ENCODE data around the gene USP5.

USP5 gene

DNA sequence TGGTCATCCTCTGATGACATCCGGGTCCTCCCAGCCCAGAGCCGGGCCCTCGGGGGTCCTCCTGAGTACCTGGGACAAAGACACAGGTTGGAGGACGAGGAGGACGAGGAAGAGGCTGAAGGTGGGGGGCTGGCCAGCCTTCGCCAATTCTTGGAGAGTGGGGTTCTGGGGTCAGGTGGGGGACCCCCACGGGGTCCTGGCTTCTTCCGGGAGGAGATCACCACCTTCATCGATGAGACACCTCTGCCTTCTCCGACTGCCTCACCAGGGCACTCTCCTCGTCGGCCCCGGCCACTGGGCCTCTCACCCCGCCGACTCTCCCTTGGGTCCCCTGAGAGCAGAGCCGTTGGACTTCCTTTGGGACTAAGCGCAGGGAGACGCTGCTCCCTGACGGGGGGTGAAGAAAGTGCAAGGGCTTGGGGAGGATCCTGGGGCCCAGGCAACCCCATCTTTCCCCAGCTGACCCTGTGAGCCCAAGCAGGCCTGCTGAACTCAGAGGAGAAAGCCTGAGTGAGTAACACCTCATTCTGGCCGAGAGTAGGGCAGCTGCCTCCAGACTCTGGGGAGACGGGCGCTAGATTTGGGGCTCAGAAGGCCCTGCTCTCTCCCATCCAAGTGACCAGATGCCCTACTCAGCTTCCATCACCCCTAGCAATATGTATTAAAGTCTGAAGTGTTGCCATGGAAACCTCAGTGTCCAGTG, 25.1 kb upstream of the USP5 start:
- no peak for DNase-seq

GRCh38 chr12:6827437-6827911, 24.5 kb upstream of the USP5 start:
- peak; percentile 95 for DNase-seq

DNA sequence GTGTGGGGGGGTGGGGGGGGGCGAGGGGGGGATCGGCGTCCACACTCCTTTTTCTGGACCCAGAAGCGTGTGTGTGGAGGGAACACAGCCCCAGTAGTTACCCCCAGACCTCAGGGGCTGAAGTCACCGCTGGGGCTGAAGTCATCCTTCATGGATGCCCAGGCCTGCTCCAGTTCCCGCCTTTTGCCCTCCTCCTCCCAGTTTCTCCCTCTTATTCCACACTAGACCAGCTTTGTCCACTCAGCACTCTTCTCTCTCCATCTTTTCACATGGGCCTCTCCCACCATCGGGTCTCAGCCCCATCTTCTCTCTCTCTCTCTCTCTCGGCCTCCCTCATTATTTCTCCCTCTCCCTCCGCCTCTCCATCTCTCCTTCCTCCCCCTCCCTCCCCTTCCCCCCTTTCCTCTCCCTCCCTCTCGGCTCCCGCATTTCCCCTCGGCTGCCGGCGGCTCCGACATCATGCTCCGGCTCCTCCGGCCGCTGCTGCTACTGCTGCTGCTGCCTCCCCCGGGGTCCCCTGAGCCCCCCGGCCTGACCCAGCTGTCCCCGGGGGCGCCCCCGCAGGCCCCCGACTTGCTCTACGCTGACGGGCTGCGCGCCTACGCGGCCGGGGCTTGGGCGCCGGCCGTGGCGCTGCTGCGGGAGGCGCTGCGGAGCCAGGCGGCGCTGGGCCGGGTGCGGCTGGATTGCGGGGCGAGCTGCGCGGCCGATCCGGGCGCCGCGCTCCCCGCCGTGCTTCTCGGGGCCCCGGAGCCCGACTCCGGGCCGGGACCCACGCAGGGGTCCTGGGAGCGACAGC, 23.8 kb upstream of the USP5 start, which contains the start of gene P3H3:
Gene P3H3 (plus strand): TSS at position 426 of the 799 bp plus-strand sequence. CDS start 34 bp downstream, at position 460.
- DNase-seq = peak; percentile 91

DNA sequence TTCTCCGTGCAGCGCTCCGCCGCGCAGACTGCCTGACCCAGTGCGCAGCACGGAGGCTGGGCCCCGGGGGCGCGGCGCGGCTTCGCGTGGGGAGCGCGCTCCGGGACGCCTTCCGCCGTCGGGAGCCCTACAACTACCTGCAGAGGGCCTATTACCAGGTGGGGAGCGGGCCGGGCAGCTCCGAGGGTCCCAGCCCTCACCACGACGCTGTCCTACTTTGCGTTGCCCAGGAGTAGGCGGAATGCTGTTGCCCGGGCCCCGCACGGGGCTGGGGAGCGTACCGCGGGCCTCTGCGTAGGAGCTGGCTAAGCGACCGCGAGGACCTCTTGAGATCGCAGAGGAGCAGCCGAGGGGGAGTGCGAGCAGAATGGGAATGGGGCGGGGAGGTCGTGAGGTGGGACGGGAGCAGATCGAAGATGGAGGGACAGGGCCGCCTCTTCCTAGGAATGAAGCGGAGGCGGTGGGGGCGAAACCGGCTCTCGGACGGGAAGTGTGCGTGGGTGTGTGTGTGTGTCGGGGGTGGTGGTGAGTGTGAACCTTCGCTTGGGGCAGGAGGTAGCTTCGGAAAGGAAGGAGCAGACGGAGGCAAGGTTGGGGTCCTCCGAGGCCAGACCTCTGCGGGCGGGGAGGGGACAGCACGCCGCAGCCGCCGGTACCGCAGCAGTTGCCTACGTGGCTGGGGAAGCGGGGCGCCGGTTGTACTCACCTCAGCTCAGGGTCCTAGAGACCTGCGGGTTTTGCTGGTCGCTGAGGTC, 23.0 kb upstream of the USP5 start:
- peak; percentile 86 for DNase-seq

GRCh38 chr12:6829536-6830220, 22.3 kb upstream of the USP5 start:
- DNase-seq = no peak

GRCh38 chr12:6830286-6830890, 21.6 kb upstream of the USP5 start:
- no peak for DNase-seq

DNA sequence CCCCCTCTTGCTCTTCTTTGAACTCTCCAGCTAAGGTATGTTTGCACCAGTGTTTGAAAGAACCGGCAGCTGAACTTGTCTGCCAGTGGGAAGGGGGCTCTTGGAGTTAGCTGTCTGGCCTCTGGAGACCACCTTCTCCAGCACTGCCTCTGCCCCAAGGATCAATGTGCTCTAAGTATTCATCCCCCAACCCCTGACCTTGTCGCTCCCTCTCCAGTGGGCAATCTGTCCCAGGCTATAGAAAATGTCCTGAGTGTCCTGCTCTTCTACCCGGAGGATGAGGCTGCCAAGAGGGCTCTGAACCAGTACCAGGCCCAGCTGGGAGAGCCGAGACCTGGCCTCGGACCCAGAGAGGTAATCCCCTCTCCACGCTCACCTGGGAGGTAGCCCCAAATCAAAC, 21.0 kb upstream of the USP5 start:
- DNase-seq = no peak

DNA sequence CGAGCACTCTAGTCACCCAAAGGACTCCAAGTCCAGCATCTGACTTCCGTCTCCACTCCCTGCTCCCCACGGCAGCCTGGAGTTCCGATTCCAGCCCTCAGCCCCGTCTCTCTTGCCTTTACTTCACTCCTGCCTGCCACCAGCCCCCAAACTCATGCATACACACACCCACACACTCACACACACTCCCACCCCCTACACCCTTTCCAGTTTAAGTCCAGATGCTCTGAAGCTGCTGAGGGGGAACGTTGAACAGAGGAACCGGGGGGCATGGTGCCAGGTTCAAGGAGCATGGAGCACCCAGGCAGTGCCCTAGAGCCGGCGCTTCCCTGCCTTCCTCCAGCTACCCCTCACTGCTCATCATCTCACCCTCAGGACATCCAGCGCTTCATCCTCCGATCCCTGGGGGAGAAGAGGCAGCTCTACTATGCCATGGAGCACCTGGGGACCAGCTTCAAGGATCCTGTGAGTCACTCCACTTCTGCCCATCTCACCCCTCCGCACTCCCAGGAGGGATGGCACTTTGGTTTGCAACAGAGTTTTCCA, 20.4 kb upstream of the USP5 start:
- no peak for DNase-seq

DNA sequence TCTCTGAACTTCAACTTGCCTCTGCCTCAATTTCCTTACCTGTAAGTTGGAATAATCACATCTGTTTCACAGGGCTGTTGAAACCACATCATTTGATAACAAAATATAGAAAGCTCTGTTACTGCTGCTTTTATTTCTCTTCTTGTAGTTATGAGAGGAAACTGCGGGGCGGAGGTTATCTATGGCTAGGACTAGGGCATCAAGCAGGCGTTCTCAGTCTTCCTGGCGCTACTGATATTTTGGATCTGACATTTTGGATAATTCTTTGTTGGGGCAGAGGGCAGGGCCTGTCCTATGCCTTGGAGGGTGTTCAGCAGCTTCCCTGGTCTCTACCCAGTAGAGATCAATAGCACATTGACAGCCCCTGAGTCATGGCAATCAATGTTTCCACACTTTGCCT, 19.8 kb upstream of the USP5 start:
- no peak for DNase-seq

- DNase-seq = no peak
Observed at GRCh38 chr12:6833189-6833890, 18.6 kb upstream of the USP5 start.

DNA sequence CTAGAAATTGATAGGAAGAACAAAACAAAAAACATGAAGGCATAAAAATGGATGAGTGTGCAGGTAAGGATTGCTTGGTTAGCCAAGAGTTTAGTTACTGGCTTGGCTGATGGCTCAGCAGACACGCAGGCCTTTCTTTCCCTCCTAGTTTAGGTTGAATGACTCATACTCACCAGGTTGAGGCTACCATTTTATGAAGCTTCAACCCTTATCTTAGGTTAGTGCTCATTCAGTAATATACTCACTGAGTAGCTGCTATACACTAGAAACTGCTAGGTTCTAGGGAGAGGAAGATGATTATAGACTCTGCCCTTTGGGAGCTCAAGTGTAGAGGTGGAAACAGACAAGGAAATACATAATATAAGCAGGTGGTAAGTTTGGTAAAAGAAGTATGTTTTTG, 17.7 kb upstream of the USP5 start:
- DNase-seq = no peak

GRCh38 chr12:6834873-6835272, 17.1 kb upstream of the USP5 start:
- no peak for DNase-seq

DNA sequence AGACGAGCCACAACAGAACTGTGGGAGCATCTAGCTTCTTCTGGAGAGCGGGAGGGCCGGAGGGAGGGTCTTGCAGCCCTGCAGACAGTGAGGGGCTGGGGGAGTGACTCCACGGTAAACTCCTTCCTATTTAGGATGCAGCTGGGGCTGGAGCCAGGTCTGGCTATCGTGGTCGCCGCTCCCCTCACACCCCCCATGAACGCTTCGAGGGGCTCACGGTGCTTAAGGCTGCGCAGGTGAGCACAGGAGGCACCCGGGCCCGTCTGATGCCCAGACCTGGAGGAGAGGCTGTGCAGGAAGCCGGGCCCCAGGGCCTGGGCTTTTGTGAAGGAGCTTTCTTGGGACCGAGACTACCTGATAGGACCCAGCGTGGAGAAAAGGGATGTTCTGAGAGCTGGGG, 15.1 kb upstream of the USP5 start:
- no peak for DNase-seq

DNA sequence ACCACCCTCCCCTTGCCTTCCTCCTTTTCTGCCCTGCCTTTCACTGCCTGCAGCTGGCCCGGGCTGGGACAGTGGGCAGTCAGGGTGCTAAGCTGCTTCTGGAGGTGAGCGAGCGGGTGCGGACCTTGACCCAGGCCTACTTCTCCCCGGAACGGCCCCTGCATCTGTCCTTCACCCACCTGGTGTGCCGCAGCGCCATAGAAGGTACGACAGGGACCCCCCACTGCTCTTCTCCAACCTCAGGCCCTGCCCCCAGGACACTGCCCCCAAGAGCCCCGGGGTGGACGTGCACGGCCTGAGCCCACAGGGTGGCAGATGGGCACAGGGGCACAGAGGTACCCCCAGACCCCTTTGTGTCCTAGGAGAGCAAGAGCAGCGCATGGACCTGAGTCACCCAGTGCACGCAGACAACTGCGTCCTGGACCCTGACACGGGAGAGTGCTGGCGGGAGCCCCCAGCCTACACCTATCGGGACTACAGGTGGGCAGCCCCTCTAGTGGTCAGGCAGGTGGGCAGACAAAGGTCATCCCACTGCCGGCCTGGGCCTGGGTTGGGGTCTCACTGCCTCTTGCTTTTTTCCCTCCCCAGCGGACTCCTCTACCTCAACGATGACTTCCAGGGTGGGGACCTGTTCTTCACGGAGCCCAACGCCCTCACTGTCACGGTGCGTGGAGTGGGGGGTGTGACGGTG, 14.4 kb upstream of the USP5 start:
- no peak for DNase-seq

DNA sequence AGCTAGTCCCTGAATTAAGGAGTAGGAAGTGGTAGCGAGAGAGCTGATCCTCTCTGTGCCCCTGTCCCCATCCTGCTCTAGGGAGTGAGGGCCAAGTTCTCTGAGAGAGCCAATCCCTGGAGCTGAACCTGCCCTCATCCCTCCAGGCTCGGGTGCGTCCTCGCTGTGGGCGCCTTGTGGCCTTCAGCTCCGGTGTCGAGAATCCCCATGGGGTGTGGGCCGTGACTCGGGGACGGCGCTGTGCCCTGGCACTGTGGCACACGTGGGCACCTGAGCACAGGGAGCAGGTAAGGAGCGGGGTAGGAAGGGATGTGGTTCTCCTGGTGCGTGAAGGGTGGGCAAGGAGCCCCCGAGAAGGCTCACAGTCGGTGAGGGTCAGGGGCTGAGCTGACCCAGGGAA, 13.1 kb upstream of the USP5 start:
- DNase-seq = no peak

GRCh38 chr12:6839482-6840201, 12.3 kb upstream of the USP5 start:
- DNase-seq = peak; percentile 82

DNA sequence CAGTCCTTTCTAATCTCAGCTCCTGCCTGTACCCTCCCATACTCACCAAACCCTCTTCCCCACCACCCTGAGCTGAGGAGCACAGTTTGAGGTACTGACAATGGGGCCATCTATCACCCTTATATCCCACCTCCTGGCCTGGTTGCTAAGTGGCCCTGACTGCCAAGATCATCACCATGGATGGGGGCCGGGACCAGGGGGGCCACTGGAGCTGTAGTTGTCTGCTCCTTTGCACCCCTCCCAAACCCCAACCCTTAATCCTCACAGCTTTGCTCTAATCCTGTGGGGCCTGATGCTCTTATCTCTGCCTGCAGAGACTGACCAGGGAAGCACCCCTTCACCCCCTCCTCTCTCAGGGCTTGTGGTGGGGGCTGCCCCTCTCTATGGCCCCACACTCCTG, 11.6 kb upstream of the USP5 start:
- DNase-seq = peak; percentile 67

DNA sequence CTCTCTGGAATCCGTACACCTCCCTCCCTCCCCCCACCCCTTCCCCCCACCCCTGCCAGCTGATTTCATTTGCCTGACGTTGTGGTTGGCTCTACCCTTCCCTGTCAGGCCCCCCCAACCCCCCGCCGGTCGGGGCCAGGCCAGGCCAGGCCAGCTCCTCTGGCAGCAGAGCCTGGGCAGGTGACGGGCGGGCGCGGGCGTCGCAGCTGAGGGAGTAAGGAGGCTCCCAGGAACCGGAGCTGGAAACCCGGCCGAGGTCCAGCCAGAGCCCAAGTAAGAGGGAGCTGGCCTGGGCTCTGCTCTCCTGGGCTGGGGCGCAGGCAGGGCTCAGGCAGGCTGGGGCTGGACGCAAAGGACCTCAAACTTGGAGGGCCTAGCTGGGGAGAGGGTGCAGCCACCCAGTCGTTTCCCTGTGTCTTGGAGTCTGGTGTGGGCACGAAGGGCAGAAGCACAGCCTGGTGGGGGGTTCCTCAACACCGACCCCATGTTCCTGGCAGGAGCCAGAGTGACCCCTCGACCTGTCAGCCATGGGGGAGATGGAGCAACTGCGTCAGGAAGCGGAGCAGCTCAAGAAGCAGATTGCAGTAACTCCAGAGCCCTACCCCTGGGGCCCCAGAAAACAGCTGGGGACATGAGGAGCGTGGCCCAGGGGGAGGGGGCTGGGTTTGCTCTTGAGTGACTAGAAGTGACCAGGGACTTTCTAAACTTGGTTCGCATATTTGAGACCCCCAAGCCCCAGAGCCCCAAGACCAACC, 11.0 kb upstream of the USP5 start, which contains the start of gene GNB3:
Gene GNB3 (plus strand): TSS at position 165 of the 755 bp plus-strand sequence. CDS start 363 bp downstream, at position 528.
- DNase-seq = peak; percentile 57

DNA sequence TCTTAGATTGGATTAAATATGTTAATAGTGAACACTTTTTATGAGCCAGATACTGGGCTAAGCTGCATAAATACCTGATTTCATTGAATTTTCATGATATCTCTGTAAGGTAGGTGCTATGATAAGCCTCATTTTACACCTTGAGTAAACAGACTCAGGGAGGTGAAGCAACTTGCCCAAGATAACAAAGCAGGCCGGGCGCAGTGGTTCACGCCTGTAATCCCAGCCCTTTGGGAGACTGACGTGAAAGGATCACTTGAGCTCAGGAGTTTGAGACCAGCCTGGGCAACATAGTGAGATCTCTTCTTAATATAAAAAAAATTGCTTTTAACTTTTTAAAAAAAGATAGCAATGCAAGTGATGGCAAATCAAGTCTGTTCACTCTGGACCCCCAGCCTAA, 9.9 kb upstream of the USP5 start:
- no peak for DNase-seq
